Suppressor macrophage treated with lipopolysaccharide for 4 hours (primary cell): ENCODE results near the gene MKRN2.
"Not testable (repeated sequence)": the region's sequence is repeated elsewhere in the genome, so short reads cannot be mapped to it uniquely, and the experiment has no call there.

ENCODE experiments used
- DNase-seq: peaks from one replicate; pipeline ENCODE4 v3.0.0-alpha.2; 2020

Gene MKRN2

GRCh38 chr3:12556690-12557472 is at the start of gene MKRN2:
Gene MKRN2 (plus strand): TSS chr3:12557087. CDS start chr3:12557151, 64 bp downstream.
- peak; percentile 93 for DNase-seq

GRCh38 chr3:12507591-12508281 is 49.2 kb upstream of the MKRN2 start:
- no peak for DNase-seq

- no peak for DNase-seq
Observed at GRCh38 chr3:12508291-12508700, 48.6 kb upstream of the MKRN2 start.

GRCh38 chr3:12509466-12509865 is 47.4 kb upstream of the MKRN2 start:
- no peak for DNase-seq

- DNase-seq: no peak
Observed at GRCh38 chr3:12512534-12513118, 44.3 kb upstream of the MKRN2 start.

GRCh38 chr3:12513694-12514446 is 43.0 kb upstream of the MKRN2 start:
- DNase-seq: no peak

- DNase-seq: no peak
Observed at GRCh38 chr3:12515631-12516030, 41.3 kb upstream of the MKRN2 start.

- no peak for DNase-seq
Observed at GRCh38 chr3:12516873-12517272, 40.0 kb upstream of the MKRN2 start.

- DNase-seq: no peak
Observed at GRCh38 chr3:12518261-12519028, 38.4 kb upstream of the MKRN2 start.

GRCh38 chr3:12521010-12521409 is 35.9 kb upstream of the MKRN2 start:
- DNase-seq: no peak

GRCh38 chr3:12522721-12523120 is 34.2 kb upstream of the MKRN2 start:
- no peak for DNase-seq

- DNase-seq: no peak
Observed at GRCh38 chr3:12527757-12528143, 29.1 kb upstream of the MKRN2 start.

GRCh38 chr3:12532182-12532581 is 24.7 kb upstream of the MKRN2 start:
- no peak for DNase-seq

GRCh38 chr3:12536423-12536822 is 20.5 kb upstream of the MKRN2 start:
- no peak for DNase-seq

- DNase-seq: no peak
Observed at GRCh38 chr3:12541625-12542024, 15.3 kb upstream of the MKRN2 start.

GRCh38 chr3:12543497-12543896 is 13.4 kb upstream of the MKRN2 start:
- not testable (repeated sequence) for DNase-seq

- DNase-seq: no peak
Observed at GRCh38 chr3:12544652-12545472, 12.0 kb upstream of the MKRN2 start.

GRCh38 chr3:12545473-12545791 is 11.5 kb upstream of the MKRN2 start, which contains the start of gene MKRN2OS:
Gene MKRN2OS (minus strand): TSS chr3:12545499. CDS start chr3:12545464, 35 bp downstream.
- no peak for DNase-seq

- no peak for DNase-seq
Observed at GRCh38 chr3:12549971-12550760, 6.7 kb upstream of the MKRN2 start.

GRCh38 chr3:12553921-12554391 is 2.9 kb upstream of the MKRN2 start:
- peak; percentile 12 for DNase-seq

- DNase-seq: no peak
Observed at GRCh38 chr3:12556314-12556689, 585 bp upstream of the MKRN2 start.
